GM20431 (cell line): Measurements from ENCODE around the gene HCFC1.

Experiments
- in situ Hi-C: fragments of 300-500 bp; cut with MseI, MboI; formaldehyde crosslinking; loops from one replicate; pipeline ENCODE4 v1.15.0; 2020; ENCODE audit warnings: low sequenced_read_pairs; ENCODE audit not compliant: unreplicated experiment

The HCFC1 gene

GRCh38 chrX:153971450-153972367, at the start of gene HCFC1:
Gene HCFC1, minus strand, starts transcription at chrX:153971818. Its CDS starts 978 bp downstream, at chrX:153970840.
- in situ Hi-C loops: no loop called here

GRCh38 chrX:154021131-154021611, 49.6 kb upstream of the HCFC1 start:
- in situ Hi-C loops: no loop called here

GRCh38 chrX:154020536-154021115, 49.0 kb upstream of the HCFC1 start:
- in situ Hi-C loops: no loop called here

- in situ Hi-C loops: no loop called here
These were observed 48.3 kb upstream of the HCFC1 start, which contains the start of gene IRAK1 for GRCh38 chrX:154019633-154020528. Gene IRAK1, minus strand, starts transcription at chrX:154019902. Its CDS starts 90 bp downstream, at chrX:154019812.

GRCh38 chrX:154019061-154019621, 47.5 kb upstream of the HCFC1 start:
- in situ Hi-C loops: no loop called here

GRCh38 chrX:154018518-154019060, 47.0 kb upstream of the HCFC1 start:
- in situ Hi-C loops: no loop called here

GRCh38 chrX:154017766-154018517, 46.3 kb upstream of the HCFC1 start:
- in situ Hi-C loops: no loop called here

GRCh38 chrX:154016366-154017076, 44.9 kb upstream of the HCFC1 start:
- in situ Hi-C loops: no loop called here

GRCh38 chrX:154015581-154016264, 44.1 kb upstream of the HCFC1 start:
- in situ Hi-C loops: no loop called here

GRCh38 chrX:154014429-154015380, 43.1 kb upstream of the HCFC1 start:
- in situ Hi-C loops: no loop called here

- in situ Hi-C loops: no loop called here
These were observed 42.2 kb upstream of the HCFC1 start for GRCh38 chrX:154013614-154014360.

- in situ Hi-C loops: no loop called here
These were observed 41.4 kb upstream of the HCFC1 start for GRCh38 chrX:154013001-154013421.

- in situ Hi-C loops: no loop called here
These were observed 40.8 kb upstream of the HCFC1 start for GRCh38 chrX:154012336-154012991.

- in situ Hi-C loops: no loop called here
These were observed 40.0 kb upstream of the HCFC1 start for GRCh38 chrX:154011376-154012335.
